Smooth muscle cell of the brain vasculature (primary cell): Measurements from ENCODE around the gene SP1.

ENCODE experiments used
- DNase-seq: peaks from one replicate; pipeline ENCODE4 v3.0.0-alpha.2; 2012; ENCODE audit warnings: low read depth, low spot score

Gene SP1

DNA sequence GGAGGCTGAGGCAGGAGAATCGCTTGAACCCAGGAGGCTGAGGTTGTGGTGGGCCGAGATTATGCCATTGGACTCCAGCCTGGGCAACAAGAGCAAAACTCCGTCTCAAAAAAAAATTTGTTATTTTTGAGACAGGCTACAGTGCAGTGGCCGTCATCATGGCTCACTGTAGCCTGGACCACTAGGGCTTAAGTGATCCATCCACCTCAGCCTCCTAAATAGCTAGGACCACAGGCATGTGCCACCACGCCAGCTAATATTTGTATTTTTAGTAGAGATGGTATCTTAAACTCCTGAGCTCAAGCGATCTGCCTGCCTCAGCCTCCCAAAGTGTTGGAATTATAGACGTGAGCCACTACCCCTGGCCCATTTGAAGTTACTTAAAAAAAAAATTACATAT, 71.0 kb downstream of the SP1 start:
- no peak for DNase-seq

DNA sequence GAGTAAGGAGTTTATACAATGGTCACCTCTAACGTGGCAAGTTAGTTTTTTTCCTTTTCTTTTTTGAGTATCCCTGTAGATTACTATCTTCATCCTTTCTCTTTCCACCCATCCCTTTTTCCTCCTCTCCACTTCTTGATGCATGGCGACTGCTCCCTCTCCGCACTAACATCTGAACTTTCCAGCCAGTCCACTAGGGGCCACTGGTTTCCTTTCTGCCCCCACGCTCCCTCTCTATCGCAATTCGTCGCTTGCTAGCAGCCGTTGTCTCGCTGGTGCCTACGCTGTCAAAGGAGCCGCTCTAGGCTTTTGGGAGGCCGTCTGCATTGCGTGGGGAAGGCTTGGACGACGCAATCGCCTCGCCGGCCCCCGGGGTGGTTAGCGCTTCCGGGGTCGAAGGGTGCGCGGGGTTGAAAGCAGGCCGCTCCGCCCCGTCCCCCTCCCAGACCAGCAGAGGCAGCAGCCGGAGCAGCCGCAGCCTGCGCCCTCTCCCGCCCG, 71.7 kb downstream of the SP1 start, which contains the start of gene PCBP2:
TSS of gene PCBP2 (plus strand) at position 442 of the 498 bp plus-strand sequence. CDS start 2,699 bp downstream, outside the sequence.
- peak; percentile 98 for DNase-seq

DNA sequence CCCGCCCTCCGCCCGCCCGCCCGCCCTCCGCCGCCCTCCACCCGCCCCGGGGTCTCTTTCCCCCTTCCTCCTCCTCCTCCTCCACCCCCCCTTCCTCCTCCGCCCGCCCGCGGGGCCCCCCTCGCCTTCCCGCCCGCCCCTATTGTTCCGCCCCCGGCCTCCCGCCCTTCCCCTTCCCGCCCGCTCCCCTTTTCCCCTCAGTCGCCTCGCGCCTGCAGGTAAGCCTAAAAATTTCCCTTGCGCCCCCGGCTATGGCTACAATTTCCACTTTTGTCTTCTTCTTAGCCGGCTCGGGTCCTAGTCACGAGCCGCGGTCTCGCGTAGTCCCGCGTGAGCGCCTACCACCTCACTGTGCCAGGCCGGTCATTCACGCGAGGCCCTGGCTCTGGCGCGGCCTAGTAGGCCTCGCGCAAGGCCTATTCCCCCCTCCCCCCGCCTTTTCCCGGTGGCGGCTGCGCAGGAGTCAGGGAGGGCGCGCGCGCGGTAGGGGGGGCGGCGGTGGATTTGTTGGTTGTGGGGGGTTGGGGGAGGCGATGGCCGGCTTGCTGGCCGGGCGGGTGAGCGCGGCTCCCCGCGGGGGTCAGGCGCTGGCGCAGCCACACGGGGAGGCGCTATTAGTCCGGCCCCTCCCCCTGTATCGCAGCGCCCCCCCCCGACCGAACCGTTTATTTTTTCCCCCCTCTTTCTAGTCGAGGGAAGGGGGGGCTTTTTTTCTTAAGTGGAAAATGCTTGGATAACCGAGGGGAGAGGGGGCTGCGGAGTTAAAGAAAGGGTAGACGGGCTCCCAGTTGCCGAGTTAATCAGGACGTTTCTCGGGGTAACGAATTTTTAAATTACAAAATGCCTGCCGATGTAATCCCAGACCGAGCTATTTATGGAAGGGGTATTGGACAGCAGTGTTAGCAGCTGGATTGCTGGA, 72.4 kb downstream of the SP1 start:
- DNase-seq, result peak; percentile 77

DNA sequence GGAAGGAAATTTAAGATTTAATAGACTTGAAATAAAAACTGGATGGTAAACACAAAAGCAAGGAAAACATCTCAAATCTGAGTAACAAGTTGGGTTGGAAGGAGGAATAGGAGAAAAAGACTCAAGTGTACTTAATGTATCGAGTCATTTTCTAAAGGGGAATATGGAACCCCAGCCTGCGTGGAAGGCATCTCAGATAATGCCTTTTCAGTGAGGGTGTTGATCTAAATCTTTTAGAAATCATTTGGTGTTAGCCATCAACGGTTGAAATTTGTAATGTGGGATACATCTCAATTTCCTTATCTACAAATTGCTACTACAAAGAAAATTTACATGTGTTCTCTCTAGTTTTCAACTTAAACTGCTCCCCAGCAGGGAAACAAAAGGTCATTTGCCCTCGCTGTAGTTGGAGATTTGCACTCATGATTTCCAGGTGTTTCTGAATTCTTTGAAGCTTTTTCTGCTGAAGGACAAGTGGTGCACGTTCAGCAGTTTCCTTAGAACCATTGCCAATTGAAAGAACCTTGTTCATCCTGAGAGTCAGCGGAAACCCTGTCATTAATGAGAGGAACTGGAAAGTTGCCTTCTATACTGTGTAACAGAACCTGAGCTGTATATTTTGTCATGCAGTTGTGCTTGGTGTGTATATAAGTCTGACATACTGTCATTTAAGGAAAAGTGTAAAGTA, 74.1 kb downstream of the SP1 start:
- DNase-seq, result no peak

DNA sequence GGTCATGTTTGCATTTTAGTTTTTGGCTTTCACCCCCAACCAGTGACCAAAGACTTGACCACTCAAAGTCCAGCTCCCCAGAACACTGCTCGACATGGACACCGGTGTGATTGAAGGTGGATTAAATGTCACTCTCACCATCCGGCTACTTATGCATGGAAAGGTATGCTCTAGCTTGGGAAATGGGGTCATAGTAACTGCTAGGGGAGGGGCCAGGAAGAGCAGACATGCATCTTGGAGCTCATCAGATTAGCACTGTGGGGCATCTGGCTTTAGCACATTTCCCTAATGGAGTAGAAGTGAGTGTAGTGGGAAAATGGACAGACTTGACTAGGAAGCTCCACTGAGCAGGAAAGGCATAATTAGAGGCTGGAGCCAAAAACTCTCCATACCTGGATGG, 74.7 kb downstream of the SP1 start:
- DNase-seq, result no peak

DNA sequence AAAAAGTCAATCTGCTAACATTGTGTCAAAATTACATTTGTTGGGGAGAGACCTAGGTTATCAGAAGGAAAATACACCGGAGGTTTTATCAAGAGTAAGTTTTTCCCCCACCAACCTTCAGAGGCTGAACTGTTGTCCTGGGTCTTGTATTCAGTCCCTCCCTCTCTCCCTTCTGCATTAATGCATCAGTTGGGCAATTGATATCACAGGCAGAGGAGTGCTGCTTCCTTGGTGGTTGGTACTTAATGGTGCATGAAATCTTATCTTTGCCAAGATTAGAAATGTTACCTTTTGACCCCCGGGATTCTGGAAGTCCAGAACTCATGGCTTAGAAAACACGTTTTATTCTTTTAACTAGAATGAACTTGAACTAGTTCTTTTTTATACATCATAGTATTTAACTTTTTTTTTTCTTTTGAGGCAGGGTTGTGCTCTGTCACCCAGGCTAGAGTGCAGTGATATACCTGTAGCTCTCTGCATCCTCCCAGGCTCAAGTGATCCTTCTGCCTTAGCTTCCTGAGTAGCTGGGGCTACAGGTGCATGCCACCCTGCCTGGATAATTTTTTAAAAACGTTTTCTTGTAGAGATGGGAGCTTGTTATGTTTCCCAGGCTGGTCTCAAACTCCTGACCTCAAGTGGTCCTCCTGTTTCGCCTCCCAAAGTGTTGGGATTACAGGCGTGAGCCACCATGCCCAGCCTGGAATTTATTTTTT, 76.8 kb downstream of the SP1 start:
- DNase-seq, result no peak

DNA sequence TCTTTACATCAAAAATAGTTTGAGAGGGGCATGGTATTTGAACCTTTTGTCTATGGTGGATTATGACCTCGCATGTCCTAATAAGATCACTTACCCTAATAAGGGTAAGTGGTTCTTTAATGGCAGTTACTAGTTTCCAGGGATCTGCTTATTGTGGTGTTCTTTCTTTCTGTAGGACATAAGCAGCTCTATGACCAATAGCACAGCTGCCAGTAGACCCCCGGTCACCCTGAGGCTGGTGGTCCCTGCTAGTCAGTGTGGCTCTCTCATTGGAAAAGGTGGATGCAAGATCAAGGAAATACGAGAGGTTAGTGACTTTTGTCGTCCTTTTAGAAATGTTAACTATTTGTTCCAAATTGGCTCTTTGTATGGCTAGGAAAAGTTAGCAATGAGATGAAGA, 79.1 kb downstream of the SP1 start:
- DNase-seq, result no peak

DNA sequence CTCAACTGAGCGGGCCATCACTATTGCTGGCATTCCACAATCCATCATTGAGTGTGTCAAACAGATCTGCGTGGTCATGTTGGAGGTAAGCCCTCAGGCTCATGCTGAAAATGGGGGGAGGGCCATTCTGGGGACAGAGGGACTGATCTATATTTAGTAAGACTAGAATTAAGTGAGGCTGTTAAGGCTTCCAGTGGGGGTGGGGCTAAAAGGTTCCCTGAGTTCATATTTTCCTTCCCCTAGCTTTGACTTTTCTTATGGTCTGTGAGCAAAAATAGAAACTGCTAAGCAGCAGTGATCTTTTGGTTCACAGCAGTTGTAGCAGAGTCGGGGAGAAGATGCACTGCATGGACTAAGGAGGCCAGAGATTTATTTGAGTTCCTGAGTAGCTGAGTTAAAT, 81.1 kb downstream of the SP1 start:
- no peak for DNase-seq

DNA sequence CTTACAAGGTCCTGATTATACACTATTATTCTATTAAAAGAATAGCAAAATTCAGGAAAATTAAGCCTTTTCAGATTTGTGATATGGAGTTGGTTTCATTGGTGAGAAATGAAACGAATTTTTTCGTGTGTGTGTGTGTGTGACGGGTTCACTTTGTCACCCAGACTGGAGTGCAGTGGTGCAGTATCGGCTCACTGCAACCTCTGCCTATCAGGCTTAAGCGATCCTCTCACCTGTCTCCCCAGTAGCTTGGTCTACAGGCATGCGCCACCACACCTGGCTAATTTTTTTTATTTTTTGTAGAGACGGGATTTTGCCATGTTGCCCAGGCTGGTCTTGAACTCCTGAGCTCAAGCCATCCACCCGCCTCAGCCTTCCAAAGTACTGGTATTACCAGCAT, 81.6 kb downstream of the SP1 start:
- DNase-seq, result no peak

DNA sequence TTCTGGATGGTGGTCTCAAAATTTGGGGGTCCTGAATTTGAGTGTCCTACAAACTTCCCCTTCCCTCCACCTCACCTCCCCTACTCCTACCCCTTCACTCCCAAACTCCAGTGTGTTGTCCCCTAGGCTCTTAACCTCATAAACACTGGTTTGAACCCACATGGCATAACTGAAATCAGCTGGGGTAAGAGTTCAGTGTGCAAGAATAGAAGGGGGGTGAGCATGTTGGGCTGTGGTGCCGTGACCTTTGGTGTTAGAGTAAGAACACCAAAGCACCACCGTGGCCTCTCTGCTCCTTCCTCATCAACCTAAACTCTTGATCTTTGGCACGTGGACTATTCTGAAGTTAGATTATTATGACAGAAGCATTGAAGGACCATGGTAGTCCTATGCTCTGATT, 83.0 kb downstream of the SP1 start:
- DNase-seq, result no peak

DNA sequence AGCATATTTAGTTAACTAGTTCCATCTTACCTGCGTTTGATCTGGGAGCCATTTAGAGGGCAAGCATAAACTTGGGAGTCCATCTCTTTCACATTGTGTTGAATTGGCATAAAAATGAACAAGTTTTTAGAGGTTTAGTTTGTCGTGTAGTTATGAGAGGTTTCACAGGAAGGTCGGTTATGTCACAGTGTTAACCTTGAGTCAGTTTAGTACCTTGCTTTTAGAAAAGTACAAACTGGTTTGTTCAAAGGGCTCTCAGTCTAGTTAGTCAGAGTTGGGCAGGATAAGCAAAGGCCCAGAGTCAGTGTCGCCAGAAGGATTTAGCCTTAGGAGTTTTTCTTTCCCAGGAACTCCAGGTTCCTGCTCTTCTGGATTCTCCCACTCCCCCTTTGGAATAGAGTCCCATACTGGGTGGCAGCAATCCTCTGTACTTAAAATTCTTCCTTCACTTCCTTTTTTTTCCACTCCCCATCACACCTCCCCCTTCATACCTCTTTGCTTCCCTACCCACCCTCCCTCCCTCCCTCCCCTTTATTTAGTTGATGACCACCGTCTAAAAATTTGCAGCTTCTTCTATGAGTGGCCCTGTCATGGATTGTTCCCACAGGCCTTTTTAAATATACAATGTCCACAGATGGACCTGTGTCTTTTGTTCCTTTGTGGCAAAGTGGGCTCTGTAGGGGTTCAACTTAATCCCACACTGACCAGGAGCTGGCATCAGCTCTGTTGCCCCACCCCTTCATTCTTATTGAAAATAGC, 84.0 kb downstream of the SP1 start:
- DNase-seq, result no peak

DNA sequence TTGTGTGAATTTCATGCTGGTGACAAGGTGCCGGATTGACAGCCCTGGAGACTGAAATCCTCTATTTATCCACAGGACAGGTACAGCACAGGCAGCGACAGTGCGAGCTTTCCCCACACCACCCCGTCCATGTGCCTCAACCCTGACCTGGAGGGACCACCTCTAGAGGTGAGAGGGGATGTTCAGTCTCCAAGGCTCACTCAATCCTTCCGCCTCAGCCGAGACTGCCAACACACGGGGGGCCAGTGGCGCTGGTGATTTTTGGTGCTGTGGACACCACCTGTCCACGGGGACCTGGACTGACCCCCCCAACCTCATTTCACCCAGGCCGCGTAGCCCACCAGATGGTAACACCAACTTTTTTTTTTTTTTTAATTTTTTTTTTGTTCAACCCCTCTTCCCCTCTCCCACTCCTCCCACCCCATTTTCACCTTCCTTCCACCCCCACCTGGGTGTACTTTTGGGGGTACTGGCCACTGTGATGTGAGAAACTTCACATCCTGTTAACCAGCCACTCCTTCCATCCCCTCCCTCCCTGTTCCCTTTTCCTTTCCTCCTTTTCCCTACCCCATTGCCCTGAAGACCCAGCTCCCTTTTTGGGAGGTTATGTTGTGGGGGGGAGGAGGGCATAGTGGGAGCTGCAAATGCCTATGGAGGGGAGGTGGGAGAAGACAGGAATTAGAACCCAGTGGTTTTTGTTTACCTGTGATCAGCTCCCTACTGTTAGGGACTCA, 84.9 kb downstream of the SP1 start:
- DNase-seq, result no peak

DNA sequence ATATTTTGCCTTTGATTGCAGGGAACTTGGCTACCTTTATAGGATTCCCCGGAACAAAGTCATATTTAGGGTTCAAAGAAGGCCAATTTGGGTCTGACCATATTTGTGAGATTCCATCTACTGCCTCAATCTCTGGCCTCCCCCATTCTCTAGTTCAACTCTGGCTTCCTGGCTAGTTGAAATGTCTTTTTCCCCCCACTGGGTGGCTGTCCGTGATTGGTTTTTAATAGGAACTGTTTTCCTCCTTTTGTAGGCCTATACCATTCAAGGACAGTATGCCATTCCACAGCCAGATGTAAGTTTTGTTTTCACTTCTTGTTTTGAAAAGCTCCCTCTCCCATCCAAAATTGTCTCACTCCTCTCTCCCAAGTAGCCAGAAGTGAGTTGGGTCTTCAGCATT, 85.7 kb downstream of the SP1 start:
- no peak for DNase-seq
